ENCODE results near the gene FGF1.

The FGF1 gene

GRCh38 chr5:142544071-142544753 lies 141.7 kb downstream of the FGF1 start:
- DNase-seq (ENCODE audit: low read depth, low spot score) = no peak

GRCh38 chr5:142542906-142543305 lies 143.0 kb downstream of the FGF1 start:
- DNase-seq (ENCODE audit: low read depth, low spot score) = no peak
